ENCODE results near the gene ENO1. TPM values are rescaled to one million over a fixed set of nuclear protein-coding genes. Genes with fewer than 3 reads are reported as not detected.

The ENO1 gene
- total and polyA plus RNA-seq, 9 of the 15 experiments (the other 6 are each of a cell fraction or from before 2014, with no cell fraction given) = 2,249 to 7,472 (median 2,868) TPM

- TF ChIP-seq ZFP36 (IDR thresholded peaks at IDR 0.05; ENCODE audit: low read depth, low read length, partially characterized antibody) (no peak), HDAC1 (IDR thresholded peaks at IDR 0.05) (no peak; a peak in 2 of 4 replicates), ZNF408 (CRISPR knock-in tag; IDR thresholded peaks at IDR 0.05; ENCODE audit: low read depth) (no peak), ZNF436 (CRISPR knock-in tag; IDR thresholded peaks at IDR 0.05) (no peak), NR1H2 (CRISPR knock-in tag; IDR thresholded peaks at IDR 0.05) (no peak; the same call in 1 of the 2 replicates), ATF6 (CRISPR knock-in tag; IDR thresholded peaks at IDR 0.05) (no peak), NFIC (IDR thresholded peaks at IDR 0.05) (0 out of 2 replicates have a peak, but pooled peaks have one; percentile 6), MTA1 (IDR thresholded peaks at IDR 0.05; ENCODE audit: borderline replicate concordance) (no peak; the same call in 1 of the 2 replicates), HDGF (IDR thresholded peaks at IDR 0.05) (no peak), RFX7 (CRISPR knock-in tag; IDR thresholded peaks at IDR 0.05) (no peak), PBX2 (CRISPR knock-in tag; IDR thresholded peaks at IDR 0.05; ENCODE audit: low read depth) (no peak), PBX2 (tag; conservative IDR thresholded peaks at IDR 0.05; ENCODE audit: low read depth) (peak; percentile 25; the same call in 1 of the 2 replicates), ZNF589 (CRISPR knock-in tag; IDR thresholded peaks at IDR 0.05; ENCODE audit: low read depth) (no peak), ZNF197 (CRISPR knock-in tag; IDR thresholded peaks at IDR 0.05; ENCODE audit: low read depth) (no peak), SP2 (IDR thresholded peaks at IDR 0.05; ENCODE audit: extremely low read depth, low read depth, low read length, poor library complexity, severe bottlenecking) (no peak), SIN3B (IDR thresholded peaks at IDR 0.05; ENCODE audit: low read depth) (no peak), ZNF23 (CRISPR knock-in tag; IDR thresholded peaks at IDR 0.05) (no peak), TCFL5 (CRISPR knock-in tag; conservative IDR thresholded peaks at IDR 0.05) (no peak), RBM34 (IDR thresholded peaks at IDR 0.05; ENCODE audit: borderline replicate concordance, insufficient read depth, low read length) (no peak), ZKSCAN1 (IDR thresholded peaks at IDR 0.05; ENCODE audit: low read depth, low read length) (0 out of 2 replicates have a peak, but pooled peaks have one; percentile 29), SMAD4 (CRISPR knock-in tag; conservative IDR thresholded peaks at IDR 0.05) (peak; percentile 43; the same call in 1 of the 2 replicates), ZNF277 (CRISPR knock-in tag; IDR thresholded peaks at IDR 0.05; ENCODE audit: borderline replicate concordance) (no peak), TEAD4 (IDR thresholded peaks at IDR 0.05; ENCODE audit: low read length) (peak; percentile 3), TEAD4 (CRISPR knock-in tag; IDR thresholded peaks at IDR 0.05; ENCODE audit: borderline replicate concordance) (no peak)
Observed at GRCh38 chr1:8873506-8874229, 4.8 kb downstream of the ENO1 start (continued).
